ENCODE data around the gene NAA20. TPM values are rescaled to one million over a fixed set of nuclear protein-coding genes. Genes with fewer than 3 reads are reported as not detected.

Gene NAA20
- total and polyA plus RNA-seq, 2 of the 13 experiments (the other 11 are each of a cell fraction or from before 2014, with no cell fraction given), result 81.9 to 82.8 TPM

GRCh38 chr20:20017001-20017843, at the start of gene NAA20 (continued):
- TF ChIP-seq, protein P1, sequence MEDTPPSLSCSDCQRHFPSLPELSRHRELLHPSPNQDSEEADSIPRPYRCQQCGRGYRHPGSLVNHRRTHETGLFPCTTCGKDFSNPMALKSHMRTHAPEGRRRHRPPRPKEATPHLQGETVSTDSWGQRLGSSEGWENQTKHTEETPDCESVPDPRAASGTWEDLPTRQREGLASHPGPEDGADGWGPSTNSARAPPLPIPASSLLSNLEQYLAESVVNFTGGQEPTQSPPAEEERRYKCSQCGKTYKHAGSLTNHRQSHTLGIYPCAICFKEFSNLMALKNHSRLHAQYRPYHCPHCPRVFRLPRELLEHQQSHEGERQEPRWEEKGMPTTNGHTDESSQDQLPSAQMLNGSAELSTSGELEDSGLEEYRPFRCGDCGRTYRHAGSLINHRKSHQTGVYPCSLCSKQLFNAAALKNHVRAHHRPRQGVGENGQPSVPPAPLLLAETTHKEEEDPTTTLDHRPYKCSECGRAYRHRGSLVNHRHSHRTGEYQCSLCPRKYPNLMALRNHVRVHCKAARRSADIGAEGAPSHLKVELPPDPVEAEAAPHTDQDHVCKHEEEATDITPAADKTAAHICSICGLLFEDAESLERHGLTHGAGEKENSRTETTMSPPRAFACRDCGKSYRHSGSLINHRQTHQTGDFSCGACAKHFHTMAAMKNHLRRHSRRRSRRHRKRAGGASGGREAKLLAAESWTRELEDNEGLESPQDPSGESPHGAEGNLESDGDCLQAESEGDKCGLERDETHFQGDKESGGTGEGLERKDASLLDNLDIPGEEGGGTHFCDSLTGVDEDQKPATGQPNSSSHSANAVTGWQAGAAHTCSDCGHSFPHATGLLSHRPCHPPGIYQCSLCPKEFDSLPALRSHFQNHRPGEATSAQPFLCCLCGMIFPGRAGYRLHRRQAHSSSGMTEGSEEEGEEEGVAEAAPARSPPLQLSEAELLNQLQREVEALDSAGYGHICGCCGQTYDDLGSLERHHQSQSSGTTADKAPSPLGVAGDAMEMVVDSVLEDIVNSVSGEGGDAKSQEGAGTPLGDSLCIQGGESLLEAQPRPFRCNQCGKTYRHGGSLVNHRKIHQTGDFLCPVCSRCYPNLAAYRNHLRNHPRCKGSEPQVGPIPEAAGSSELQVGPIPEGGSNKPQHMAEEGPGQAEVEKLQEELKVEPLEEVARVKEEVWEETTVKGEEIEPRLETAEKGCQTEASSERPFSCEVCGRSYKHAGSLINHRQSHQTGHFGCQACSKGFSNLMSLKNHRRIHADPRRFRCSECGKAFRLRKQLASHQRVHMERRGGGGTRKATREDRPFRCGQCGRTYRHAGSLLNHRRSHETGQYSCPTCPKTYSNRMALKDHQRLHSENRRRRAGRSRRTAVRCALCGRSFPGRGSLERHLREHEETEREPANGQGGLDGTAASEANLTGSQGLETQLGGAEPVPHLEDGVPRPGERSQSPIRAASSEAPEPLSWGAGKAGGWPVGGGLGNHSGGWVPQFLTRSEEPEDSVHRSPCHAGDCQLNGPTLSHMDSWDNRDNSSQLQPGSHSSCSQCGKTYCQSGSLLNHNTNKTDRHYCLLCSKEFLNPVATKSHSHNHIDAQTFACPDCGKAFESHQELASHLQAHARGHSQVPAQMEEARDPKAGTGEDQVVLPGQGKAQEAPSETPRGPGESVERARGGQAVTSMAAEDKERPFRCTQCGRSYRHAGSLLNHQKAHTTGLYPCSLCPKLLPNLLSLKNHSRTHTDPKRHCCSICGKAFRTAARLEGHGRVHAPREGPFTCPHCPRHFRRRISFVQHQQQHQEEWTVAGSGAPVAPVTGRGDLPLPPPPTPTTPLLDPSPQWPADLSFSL (CRISPR knock-in tag; IDR thresholded peaks at IDR 0.05), result no peak
- TF ChIP-seq, protein P2, sequence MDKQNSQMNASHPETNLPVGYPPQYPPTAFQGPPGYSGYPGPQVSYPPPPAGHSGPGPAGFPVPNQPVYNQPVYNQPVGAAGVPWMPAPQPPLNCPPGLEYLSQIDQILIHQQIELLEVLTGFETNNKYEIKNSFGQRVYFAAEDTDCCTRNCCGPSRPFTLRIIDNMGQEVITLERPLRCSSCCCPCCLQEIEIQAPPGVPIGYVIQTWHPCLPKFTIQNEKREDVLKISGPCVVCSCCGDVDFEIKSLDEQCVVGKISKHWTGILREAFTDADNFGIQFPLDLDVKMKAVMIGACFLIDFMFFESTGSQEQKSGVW (CRISPR knock-in tag; IDR thresholded peaks at IDR 0.05; ENCODE audit: borderline replicate concordance), result no peak; the same call in 1 of the 2 replicates
- TF ChIP-seq JDP2 (CRISPR knock-in tag; IDR thresholded peaks at IDR 0.05; ENCODE audit: borderline replicate concordance), result peak; percentile 16; the same call in 1 of the 2 replicates
- TF ChIP-seq NR0B2 (CRISPR knock-in tag; IDR thresholded peaks at IDR 0.05), result peak; percentile 91
- peak; percentile 95; the same call in 1 of the 2 replicates for TF ChIP-seq ZSCAN29 (CRISPR knock-in tag; conservative IDR thresholded peaks at IDR 0.05)
- peak; percentile 58; the same call in 1 of the 2 replicates for TF ChIP-seq SATB2 (CRISPR knock-in tag; IDR thresholded peaks at IDR 0.05)
- TF ChIP-seq SMAD9 (CRISPR knock-in tag; IDR thresholded peaks at IDR 0.05), result peak; percentile 97; the same call in 1 of the 2 replicates
- no peak; the same call in 1 of the 2 replicates for TF ChIP-seq SUZ12 (IDR thresholded peaks at IDR 0.05; ENCODE audit: low read depth, low read length)
- peak; percentile 41 for TF ChIP-seq PATZ1 (CRISPR knock-in tag; IDR thresholded peaks at IDR 0.05)
- peak; percentile 86 for TF ChIP-seq HMGXB3 (CRISPR knock-in tag; IDR thresholded peaks at IDR 0.05; ENCODE audit: borderline replicate concordance)
- peak; percentile 90 for TF ChIP-seq DR1 (CRISPR knock-in tag; IDR thresholded peaks at IDR 0.05)
- no peak for TF ChIP-seq MAF1 (CRISPR knock-in tag; IDR thresholded peaks at IDR 0.05; ENCODE audit: borderline replicate concordance)
